Sigmoid colon (tissue), 4 donors: ENCODE measurements around the gene MYDGF.

Experiments
- CTCF ChIP-seq, 4 experiments: fragments of 450-650 bp in 3 of 4; fragments of 200-600 bp in 1 of 4; IDR thresholded peaks; one replicate each; pipeline ENCODE4 v1.5.1; 2016 to 2019; ENCODE audit warnings: antibody characterized with exemption in 4 of 4, mild to moderate bottlenecking in 3 of 4, moderate library complexity in 2 of 4
- POLR2AphosphoS5 ChIP-seq, 4 donors: sonication (generic); formaldehyde crosslinking; IDR thresholded peaks; one replicate each; pipeline ENCODE4 v1.6.1; 2017; ENCODE audit warnings: antibody characterized with exemption in 4 of 4

- TF ChIP-seq CTCF (IDR thresholded peaks at IDR 0.05) (no peak), POLR2AphosphoS5 (IDR thresholded peaks at IDR 0.05) (no peak)
Observed at GRCh38 chr19:4705413-4706131, 35.4 kb upstream of the MYDGF start.
